ENCODE data around the gene LRCH1. TPM values are rescaled to one million over a fixed set of nuclear protein-coding genes. Genes with fewer than 3 reads are reported as not detected.

Gene LRCH1
- total and polyA plus RNA-seq, 8 donors: 16.1 to 30.5 (median 26.8) TPM

- intact Hi-C loops (cut with DNase I): no loop called here
- Histone ChIP-seq H3K4me1 (peaks cover 4 to 20% of the 10 kb centered on the region in 2 donors), H3K9me3 (no peaks in the 10 kb centered on the region), H3K27ac (no peak overlapping the region), H3K4me3 (no peak overlapping the region), H3K27me3 (no peaks in the 10 kb centered on the region), H3K36me3 (no peaks in the 10 kb centered on the region)
- no peak for TF ChIP-seq CTCF (IDR thresholded peaks at IDR 0.05)
- DNase-seq: no peak
- peak; percentile 71 for ATAC-seq
Observed at GRCh38 chr13:46648166-46648607, 95.2 kb downstream of the LRCH1 start.

GRCh38 chr13:46649816-46650215 is 96.8 kb downstream of the LRCH1 start:
- ATAC-seq (no peak), DNase-seq (no peak)
- Histone ChIP-seq H3K27ac (no peak overlapping the region), H3K4me1 (peaks cover 4 to 12% of the 10 kb centered on the region in 2 donors), H3K27me3 (no peaks in the 10 kb centered on the region), H3K9me3 (no peaks in the 10 kb centered on the region), H3K4me3 (no peak overlapping the region), H3K36me3 (no peaks in the 10 kb centered on the region)
- intact Hi-C loops (cut with DNase I): no loop called here
- TF ChIP-seq CTCF (IDR thresholded peaks at IDR 0.05): no peak

- H3K4me3 ChIP-seq: no peak overlapping the region
- H3K9me3 ChIP-seq: no peaks in the 10 kb centered on the region
- DNase-seq (peak in 1 of 4 donors; percentile 25), ATAC-seq (no peak)
- no peaks in the 10 kb centered on the region for H3K36me3 ChIP-seq
- intact Hi-C loops (cut with DNase I): no loop called here
- no peak for TF ChIP-seq CTCF (IDR thresholded peaks at IDR 0.05)
- H3K27me3 ChIP-seq: no peaks in the 10 kb centered on the region
- peak overlapping the region; percentile 28 to 61 for H3K27ac ChIP-seq
- peaks cover 17 to 26% of the 10 kb centered on the region in 2 donors for H3K4me1 ChIP-seq
Observed at GRCh38 chr13:46654951-46655350, 102.0 kb downstream of the LRCH1 start.

GRCh38 chr13:46655377-46656180 is 102.6 kb downstream of the LRCH1 start:
- ATAC-seq: peak; percentile 41
- no peak overlapping the region for H3K4me3 ChIP-seq
- TF ChIP-seq CTCF (IDR thresholded peaks at IDR 0.05): no peak
- no peaks in the 10 kb centered on the region for H3K36me3 ChIP-seq
- no peaks in the 10 kb centered on the region for H3K27me3 ChIP-seq
- intact Hi-C loops (cut with DNase I): no loop called here
- peaks cover 17 to 30% of the 10 kb centered on the region in 2 donors for H3K4me1 ChIP-seq
- peak in 1 of 4 donors; percentile 37 for DNase-seq
- H3K9me3 ChIP-seq: no peaks in the 10 kb centered on the region
- H3K27ac ChIP-seq: peak overlapping the region; percentile 28 to 61

GRCh38 chr13:46656786-46657185 is 103.8 kb downstream of the LRCH1 start:
- Histone ChIP-seq H3K27me3 (no peaks in the 10 kb centered on the region), H3K4me1 (peaks cover 17 to 30% of the 10 kb centered on the region in 2 donors), H3K9me3 (no peaks in the 10 kb centered on the region), H3K4me3 (no peak overlapping the region), H3K36me3 (no peaks in the 10 kb centered on the region), H3K27ac (no peak overlapping the region)
- intact Hi-C loops (cut with DNase I): no loop called here
- ATAC-seq (no peak), DNase-seq (no peak)
- no peak for TF ChIP-seq CTCF (IDR thresholded peaks at IDR 0.05)

Measured in left lung (tissue), 10 donors.